COR-L47 (cell line): ENCODE data around the gene WFDC2.
"Not testable (repeated sequence)": the region's sequence is repeated elsewhere in the genome, so short reads cannot be mapped to it uniquely, and the experiment has no call there.

Experiments used
- DNase-seq: peaks from one replicate; lab custom pipeline; 2025; lab: John Stamatoyannopoulos, UW

Gene WFDC2

DNA sequence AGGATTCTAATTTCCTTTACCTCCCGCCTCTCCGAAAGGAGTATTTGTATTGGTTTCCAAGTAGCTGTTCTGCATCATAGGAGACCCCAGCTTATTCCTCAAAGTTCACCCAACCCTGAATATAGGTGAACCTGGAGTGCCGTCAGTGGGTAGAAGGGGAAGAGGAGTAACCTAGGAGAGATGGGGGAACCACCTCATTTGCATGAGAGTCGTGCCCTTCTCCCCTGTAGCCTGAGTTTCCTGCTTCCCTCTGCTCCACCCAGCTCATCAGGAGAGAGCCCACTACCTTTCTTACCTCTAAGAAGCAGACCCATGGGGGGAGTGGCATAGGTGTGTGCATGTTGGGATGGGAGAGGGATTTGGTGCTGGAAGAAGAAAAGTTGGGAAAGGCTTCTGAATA lies 17.3 kb upstream of the WFDC2 start:
- no peak for DNase-seq

DNA sequence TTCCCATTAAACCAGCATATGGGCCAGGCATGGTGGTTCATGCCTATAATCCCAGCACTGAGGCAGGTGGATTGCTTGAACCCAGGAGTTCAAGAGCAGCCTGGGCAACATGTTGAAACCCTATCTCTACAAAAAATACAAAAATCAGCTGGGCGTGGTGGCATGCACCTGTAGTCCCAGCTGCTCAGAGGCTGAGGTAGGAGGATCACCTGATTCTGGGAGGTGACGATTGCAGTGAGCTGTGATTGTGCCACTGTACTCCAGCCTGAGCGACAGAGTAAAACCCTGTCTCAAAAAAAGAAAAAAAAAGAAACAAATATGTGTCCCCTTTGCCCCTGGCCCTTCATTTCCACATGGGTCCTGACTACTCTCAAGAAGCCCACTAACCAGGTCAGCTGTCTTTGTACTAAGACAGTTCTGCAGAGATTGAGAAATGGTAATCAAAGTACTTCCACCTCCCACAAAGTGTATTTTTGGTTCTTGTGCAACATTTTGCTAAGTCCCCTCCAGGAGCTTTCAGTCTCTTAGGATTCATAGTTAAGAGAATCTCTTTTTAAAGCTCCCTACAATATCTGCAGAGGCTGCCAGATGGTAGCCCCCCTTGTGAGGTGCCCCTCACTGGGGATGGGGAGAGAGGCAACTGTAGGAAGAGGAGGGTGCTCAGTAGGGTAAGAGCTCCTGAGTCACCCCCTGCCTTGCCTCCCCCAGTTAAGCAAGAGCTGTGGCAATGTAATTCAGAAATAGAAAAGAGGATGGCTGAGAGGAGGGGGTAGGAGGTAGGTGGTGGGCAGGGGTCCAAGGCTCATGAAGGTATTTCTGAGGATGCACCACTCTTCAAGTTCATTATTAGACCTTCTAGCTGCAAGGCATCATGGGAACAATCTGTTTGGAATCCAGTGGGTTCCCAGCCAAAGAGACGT lies 16.5 kb upstream of the WFDC2 start:
- no peak for DNase-seq

DNA sequence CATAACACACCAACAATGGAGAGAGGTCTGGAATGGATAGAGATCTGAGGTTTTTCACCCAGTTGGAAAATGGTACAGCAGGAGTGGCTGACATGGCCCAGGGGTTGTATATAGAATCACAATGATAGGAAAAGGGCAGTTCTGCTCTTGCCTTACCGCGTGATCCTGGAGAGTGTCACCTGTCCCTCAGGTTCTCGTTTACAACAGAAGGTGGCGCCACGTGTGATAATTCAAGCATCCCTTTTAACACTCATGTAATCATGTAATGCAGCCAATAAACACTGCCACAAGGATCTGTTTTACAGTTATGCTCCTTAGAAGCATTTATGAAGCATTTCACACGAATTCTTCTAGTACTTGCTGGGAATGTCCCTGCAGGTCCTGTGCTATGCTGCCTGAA lies 12.9 kb upstream of the WFDC2 start:
- peak; percentile 46 for DNase-seq

DNA sequence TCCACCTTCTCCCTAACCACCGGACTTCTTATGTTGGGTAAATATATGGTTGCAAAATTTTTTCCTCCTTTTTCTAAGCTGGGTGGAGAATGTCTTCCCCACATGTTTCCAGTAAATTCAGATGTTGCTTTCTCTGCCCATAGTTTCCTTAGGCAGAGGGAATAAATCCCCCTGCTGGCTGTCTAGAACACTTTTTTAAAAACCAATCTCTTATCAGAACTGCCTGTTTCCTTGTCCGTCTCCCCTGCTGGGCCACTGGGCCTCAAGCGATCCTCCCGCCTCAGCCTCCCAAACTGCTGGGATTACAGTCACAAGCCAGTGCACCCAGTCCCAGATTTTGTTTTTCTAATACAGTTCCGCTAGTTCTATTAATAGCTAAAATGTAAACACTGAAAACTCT lies 9.9 kb upstream of the WFDC2 start:
- no peak for DNase-seq

DNA sequence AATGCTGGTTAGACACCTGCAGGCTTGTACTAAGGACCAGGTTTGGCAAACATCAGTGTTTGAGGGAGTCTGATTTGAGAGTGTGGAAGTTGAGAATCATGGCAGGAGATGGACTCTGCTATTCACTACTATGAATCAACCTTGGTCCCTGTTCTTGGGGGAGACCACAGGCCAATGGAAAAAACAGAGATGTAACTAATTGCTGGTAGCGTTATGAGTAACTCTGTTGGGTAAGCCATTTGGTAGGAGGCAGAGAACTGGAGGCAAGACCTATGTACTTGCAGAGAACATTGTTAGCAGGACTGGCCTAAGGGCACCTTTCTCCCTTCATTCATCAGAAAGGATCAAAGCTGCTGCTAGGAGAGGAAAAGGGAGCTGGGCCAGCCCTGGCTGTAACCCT lies 8.3 kb upstream of the WFDC2 start:
- no peak for DNase-seq

DNA sequence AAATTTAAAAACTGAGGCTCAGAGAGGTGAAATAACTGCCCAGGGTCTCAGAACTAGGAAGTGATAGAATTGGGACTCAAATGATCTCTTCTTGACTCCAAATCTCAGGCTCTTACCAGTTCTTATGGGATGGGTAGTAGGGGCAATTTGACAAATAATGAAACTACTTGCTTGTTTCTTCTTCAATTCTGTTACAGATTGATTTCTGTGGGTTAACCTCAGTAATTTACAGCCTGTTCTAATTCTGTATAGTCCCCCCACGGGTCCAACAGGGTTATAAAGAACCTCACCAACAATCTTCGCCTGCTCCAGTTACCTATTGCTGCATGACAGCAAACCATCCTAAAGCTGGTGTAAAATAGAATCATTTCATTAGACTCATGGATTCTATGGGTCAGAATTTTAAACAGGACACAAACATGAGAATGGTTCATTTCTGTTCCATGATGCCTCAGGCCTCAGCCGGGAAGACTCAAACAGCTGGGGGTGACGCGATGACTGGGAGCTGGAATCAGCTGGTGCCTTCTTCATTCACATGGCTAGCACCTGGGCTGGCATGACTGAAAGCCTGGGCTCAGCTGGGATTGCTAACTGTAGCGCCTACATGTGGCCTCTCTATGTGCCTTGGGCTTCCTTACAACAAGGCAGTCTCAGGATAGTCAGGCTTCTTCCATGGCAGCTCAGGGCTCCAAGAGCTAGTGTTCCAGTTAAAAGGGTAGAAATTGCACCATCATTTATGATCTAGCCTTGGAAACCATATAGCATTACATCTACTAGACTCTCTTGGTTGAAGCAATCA lies 6.6 kb upstream of the WFDC2 start:
- DNase-seq = no peak

DNA sequence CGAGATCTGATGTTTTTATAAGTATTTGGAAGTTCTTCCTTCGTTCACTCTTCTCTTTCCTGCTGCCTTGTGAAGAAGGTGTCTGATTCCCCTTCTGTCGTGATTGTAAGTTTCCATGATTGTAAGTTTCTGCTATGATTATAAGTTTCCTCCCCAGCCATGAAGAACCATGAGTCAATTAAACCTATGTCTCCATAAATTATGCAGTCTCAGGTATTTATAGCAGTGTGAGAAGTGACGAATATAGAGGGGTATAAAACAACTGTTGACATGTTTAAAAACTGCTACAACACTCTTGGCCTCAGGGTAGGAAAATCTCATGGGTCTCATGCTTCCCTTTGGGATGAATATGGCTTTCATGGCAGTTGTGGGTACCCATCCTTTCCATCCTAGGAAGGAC lies 5.8 kb upstream of the WFDC2 start:
- no peak for DNase-seq

DNA sequence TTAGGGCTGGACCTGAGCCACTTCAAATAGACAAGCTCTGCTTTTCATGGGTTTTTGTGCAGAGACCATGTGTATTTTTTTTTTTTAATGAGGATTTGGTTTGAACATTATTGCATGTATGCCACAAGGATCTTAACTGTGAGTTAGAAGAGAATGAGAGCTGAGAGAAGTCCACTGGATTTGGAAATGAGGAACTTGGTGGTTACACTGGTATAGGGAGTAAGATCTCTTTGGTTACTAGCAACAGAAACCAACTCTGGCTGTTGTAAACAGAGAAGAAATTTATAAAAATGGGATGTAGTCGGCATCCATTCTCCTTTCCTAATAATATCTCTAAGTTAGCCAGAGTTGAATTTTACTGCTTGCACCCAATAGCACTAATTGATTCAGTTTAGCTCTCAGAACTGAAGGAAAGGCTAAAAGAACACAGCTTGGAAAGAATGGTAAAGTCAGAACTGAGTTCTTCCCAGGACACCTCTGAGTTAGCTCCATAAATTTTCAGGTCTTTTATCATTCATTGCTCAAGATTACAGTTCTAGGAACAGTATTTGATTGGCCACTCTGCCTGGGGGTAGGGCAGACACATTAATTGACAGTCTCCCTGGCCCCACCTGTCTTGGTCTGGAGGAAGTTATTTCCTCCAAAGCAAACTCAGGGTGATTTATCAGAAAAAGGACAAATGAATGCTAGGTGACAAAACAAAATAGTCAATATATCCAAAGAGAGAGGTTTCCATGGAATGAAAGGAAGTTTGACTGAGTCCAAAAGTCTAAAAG lies 3.9 kb upstream of the WFDC2 start:
- DNase-seq = no peak

DNA sequence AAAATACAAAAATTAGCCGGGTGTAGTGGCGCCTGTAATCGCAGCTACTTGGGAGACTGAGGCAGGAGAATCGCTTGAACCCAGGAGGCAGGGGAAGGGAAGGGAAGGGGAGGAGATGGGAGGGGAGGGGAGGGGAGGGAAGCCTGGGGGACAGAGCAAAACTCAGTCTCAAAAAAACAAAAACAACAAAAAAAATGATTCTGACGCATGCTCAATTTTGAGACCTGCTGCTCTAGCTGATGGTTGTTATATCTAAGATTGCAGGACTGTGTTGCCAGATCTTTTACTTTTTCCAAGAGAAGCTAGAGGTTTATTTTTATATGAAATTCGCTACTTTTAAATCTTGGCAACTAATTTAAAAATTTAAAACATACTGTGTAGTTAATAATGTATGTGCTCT lies 2.4 kb upstream of the WFDC2 start:
- DNase-seq = no peak

DNA sequence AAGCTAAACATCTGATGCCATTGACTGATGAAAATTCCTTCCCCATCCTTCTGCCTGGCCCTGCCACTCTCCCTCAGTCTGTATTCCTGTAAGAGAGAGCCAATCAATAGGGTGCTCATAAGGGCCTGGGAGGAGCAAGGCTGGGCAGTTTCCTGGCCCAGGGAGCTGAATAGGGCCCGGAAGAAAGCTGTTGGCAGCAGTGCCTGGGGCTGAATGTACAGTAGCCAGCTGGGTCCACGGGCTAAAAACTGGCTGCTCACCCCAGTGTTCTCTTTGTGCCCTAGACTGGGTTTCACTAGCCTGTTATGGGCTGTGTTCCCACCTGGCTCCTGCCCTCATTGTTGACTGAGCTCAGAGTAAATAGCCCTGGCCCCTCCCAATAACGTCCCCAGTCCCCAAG lies 1.7 kb upstream of the WFDC2 start:
- peak; percentile 69 for DNase-seq

DNA sequence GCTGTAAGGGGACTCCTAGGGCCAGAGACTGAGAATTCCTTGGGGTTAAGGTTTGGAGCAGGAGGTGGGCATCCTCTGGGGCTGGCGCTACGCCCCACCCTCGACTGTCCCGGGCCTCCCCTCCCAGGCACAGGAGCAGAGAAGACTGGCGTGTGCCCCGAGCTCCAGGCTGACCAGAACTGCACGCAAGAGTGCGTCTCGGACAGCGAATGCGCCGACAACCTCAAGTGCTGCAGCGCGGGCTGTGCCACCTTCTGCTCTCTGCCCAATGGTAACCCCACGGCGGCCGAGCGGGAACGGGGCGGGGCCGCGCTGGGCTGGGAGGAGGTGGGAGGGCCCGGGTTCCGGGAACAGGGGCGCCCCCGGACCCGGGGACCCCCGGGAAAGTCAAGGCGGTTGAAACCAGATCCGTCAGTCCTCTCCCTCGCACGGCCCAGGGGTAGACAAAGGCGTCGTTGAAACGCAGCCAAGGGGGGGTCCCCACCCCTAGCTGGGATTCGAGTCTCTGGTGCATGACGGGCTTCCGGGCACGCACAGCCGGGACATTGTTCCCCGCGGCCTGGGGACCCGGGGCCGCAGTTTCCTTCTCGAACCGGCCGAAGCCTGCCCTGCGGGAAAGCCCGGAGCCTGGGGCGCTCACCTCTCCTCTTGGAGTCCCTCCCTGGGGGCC lies 844 bp downstream of the WFDC2 start:
- peak; percentile 14 for DNase-seq

DNA sequence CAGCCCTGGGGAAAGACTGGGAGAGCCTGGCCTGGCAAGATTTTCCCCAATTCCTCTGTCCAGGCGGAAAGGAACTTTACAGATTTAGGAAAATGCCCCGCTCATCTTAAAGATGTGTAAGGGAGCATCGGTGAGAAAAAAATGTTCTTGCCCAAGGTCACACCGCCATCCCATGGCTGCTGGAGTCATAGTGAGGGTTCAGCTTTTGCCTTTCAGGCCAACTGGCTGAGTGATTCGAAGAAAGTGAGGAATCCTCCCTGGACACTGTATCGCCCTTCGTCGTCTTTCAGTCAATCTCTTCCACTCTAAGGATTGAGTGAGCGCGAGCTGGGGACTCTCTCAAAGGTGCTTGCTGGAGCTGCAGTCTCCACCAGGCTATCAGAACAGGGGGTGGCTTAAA lies 1.4 kb downstream of the WFDC2 start:
- no peak for DNase-seq

DNA sequence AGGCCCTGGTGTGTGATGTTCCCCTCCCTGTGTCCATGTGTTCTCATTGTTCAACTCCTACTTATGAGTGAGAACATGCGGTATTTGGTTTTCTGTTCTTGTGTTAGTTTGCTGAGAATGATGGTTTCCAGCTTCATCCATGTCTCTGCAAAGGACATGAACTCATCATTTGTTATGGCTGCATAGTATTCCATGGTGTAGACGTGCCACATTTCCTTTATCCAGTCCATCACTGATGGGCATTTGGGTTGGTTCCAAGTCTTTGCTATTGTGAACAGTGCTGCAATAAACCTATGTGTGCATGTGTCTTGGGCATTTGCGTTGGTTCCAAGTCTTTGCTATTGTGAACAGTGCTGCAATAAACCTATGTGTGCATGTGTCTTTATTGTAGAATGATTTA lies 2.7 kb downstream of the WFDC2 start:
- DNase-seq = not testable (repeated sequence)

DNA sequence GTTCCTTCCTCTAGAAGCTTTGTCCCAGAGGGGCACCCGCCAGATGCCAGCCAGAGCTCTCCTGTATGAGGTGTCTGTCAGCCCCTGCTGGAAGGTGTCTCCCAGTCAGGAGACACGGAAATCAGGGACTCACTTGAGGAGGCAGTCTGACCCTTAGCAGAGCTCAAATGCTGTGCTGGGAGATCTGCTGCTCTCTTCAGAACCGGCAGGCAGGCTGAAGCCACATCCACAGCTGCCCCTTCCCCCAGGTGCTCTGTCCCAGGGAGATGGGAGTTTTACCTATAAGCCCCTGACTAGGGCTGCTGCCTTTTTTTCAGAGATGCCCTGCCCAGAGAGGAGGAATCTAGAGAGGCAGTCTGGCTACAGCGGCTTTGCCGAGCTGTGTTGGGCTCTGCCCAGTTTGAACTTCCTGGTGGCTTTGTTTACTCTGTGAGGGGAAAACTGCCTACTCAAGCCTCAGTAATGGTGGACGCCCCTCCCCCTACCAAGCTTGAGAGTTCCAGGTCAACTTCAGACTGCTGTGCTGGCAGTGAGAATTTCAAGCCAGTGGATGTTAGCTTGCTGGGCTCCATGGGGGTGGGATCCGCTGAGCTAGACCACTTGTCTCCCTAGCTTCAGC lies 8.1 kb downstream of the WFDC2 start:
- not testable (repeated sequence) for DNase-seq

DNA sequence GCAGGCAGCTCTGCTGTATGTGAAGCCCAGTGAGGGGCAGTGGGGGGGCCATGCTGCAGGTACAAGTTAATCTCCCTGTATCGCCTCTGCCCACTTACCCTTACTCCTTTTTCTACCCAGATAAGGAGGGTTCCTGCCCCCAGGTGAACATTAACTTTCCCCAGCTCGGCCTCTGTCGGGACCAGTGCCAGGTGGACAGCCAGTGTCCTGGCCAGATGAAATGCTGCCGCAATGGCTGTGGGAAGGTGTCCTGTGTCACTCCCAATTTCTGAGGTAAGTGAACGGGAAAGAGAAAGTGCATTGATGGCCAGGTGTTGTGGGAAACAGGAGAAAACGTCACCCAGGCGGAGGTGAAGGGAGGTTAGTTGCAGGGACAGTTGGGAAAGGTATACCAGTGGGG lies 10.3 kb downstream of the WFDC2 start:
- DNase-seq = no peak

DNA sequence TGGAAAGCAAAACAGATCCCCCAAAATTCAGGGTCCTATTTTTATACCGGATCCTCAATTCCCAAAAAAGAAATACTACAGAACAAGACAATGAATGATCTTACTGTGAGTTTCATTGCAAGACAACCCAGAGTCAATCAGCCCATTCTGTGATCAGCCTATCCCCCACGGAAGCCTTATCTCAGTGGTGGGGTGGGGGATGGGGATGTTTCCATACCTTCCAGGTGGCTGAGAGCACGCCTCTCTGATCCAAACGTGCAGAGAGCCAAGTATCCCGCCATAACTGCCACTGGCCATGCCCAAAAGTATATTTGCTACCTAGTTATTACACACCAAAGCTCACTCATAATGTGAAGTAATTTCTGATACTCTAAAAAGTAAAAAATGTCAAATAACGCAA lies 15.1 kb downstream of the WFDC2 start:
- DNase-seq = no peak

DNA sequence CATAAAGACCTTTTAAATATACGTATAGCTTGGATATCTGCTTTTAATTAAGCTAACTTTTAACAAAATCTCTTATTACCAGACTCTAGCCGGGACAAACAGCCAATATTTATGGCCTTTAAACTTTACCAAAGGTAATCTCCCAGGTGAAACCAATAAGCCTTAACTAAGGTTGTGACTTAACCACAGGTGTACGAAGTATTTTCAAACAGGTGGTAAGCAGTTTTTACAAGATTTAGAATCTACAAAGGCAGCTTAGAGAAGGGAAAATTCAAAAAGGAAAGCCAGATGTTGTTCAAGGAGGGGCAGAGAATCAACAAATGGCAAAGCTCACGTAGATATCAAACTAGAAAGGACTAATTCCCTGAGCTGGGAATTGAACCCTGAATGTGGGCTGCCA lies 15.8 kb downstream of the WFDC2 start:
- DNase-seq = no peak

DNA sequence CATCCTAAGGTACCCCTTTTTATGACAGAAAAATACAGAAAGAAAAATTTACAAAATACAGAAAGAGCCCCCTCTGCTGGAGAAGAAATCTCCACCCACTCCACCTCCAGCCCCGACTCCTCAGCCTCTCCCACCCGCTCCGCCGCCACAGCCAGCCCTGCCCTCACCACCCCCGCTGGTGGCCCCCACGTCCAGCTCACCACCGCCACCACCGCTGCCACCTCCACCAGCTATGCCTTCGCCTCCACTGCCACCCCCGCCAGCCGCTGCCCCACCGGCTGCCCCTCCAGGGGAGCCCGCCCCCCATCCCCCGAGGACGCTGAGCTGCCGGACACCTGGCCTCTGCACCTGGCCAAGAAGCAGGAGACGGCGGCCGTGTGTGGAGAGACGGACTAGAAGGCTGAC lies 17.7 kb downstream of the WFDC2 start:
- DNase-seq = no peak

DNA sequence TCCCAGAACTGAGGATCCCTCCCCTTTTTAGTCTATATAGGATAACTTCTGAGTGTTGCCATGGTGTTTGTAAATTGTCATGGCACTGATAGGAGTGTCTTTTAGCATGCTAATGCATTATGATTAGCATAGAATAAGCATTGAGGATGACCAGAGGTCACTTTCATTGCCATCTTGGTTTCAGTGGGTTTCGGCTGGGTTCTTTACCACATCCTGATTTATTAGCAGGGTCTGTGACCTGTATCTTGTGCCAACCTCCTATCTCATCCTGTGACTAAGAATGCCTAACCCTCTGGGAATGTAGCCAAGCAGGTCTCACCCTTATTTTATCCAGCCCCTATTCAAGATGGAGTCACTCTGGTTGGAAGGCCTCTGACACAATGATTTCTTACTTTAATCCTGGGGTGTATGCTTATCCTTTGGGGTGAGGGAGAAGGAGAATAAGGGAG lies 19.6 kb downstream of the WFDC2 start:
- DNase-seq = no peak

DNA sequence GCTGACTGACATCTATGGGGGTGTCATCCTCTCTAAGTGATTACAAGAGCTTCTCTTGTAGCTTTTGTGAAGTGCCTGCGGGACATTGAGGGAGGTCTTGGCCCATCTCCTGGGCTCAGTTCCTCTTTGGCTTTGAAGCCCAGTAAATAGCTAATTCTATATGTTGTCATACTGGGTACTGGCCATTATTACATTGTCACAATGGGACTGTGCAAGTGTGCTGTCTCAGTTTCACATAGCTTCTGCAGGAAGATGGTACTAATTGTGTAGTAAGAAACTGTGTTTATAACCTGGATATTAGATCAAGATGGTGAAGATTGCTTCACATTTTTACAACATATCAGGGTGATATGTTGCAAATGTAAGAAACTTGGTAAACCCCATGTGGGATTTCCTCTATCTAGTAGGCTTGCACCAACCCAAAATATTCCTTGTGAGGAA lies 26.0 kb downstream of the WFDC2 start:
- DNase-seq = no peak

DNA sequence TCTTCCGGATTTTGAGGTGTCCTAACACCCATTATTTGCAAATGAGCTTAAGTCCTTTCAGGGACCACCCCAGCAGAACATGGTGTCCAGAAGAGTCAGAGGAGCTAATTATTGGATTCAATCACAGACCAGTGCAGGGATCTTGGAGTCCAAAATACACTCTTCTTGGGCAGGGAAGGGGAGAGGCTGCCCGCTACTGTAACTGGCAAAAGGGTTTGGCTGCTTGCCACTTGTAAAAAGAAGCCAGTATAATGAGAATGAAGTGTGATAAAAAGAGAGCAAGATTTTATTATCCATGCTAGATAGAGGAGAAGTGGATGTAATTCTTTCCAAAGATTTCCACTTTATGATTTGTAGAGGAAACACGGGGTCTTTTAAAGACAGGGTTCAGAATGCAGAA lies 26.6 kb downstream of the WFDC2 start:
- no peak for DNase-seq
